ENCODE data around the gene ELP5.

DNA sequence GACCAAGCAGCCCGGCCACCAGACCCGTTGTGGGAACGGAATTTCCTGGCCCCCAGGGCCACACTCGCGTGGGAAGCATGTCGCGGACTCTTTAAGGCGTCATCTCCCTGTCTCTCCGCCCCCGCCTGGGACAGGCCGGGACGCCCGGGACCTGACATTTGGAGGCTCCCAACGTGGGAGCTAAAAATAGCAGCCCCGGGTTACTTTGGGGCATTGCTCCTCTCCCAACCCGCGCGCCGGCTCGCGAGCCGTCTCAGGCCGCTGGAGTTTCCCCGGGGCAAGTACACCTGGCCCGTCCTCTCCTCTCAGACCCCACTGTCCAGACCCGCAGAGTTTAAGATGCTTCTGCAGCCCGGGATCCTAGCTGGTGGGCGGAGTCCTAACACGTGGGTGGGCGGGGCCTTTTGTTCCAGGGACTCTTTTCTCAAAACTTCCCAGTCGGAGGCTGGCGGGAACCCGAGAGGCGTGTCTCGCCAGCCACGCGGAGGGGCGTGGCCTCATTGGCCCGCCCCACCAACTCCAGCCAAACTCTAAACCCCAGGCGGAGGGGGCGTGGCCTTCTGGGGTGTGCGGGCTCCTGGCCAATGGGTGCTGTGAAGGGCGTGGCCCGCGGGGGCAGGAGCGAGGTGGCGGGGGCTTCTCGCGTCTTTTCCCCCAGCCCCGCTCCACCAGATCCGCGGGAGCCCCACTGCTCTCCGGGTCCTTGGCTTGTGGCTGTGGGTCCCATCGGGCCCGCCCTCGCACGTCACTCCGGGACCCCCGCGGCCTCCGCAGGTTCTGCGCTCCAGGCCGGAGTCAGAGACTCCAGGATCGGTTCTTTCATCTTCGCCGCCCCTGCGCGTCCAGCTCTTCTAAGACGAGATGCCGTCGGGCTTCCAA lies 29.3 kb downstream of the ELP5 start, which contains the start of gene SLC2A4:
- TF ChIP-seq CTCF (conservative IDR thresholded peaks at IDR 0.05; ENCODE audit: low read length) (no peak), EZH2phosphoT487 (IDR thresholded peaks at IDR 0.05; ENCODE audit: borderline replicate concordance) (no peak)

Data from Loucy (cell line).